Natural killer cell (primary cell): Measurements from ENCODE around the gene TFAP2C. TPM values are rescaled to one million over a fixed set of nuclear protein-coding genes. Genes with fewer than 3 reads are reported as not detected.

Experiments
- ATAC-seq, 3 donors: fragments of 150-1000 bp in 2 of 3; fragments of 200-7000 bp in 1 of 3; cut with Tn5 transposase; 1 replicate in 1 of 3; 2 replicates in 2 of 3; pipeline ENCODE4 v1.10.0; 2021; ENCODE audit warnings: mild to moderate bottlenecking in 2 of 3, moderate library complexity in 2 of 3
- DNase-seq, 2 donors: peaks; one replicate each; pipeline versions ENCODE4 v3.0.0 to v3.0.0-alpha.2; 2013 to 2021; ENCODE audit warnings: mixed read lengths in 1 of 2
- H3K27ac ChIP-seq: one replicate; pipeline ENCODE4 v1.5.1; 2013; ENCODE audit warnings: mild to moderate bottlenecking, low read length
- H3K27me3 ChIP-seq: one replicate; pipeline ENCODE4 v1.6.1; 2013; ENCODE audit warnings: low read length; ENCODE audit not compliant: control insufficient read depth, insufficient read depth
- H3K36me3 ChIP-seq: one replicate; pipeline ENCODE4 v1.6.1; 2013; ENCODE audit warnings: low read length; ENCODE audit not compliant: control insufficient read depth, insufficient read depth
- H3K4me1 ChIP-seq: one replicate; pipeline ENCODE4 v1.6.1; 2013; ENCODE audit warnings: low read length; ENCODE audit not compliant: control insufficient read depth, insufficient read depth
- H3K4me3 ChIP-seq: one replicate; pipeline ENCODE4 v1.5.1; 2013; ENCODE audit warnings: low read length
- H3K9me3 ChIP-seq: one replicate; pipeline ENCODE4 v1.6.1; 2013; ENCODE audit warnings: low read length; ENCODE audit not compliant: control insufficient read depth, insufficient read depth
- H3K27ac Mint-ChIP-seq, 2 donors: one replicate each; pipeline ENCODE4 v1.8.0; 2022; ENCODE audit warnings: mild to moderate bottlenecking in 2 of 2, mixed read lengths in 2 of 2, moderate library complexity in 1 of 2
- H3K27me3 Mint-ChIP-seq, 2 donors: one replicate each; pipeline ENCODE4 v1.8.0; 2022; ENCODE audit warnings: low read depth in 2 of 2, mixed read lengths in 2 of 2
- H3K36me3 Mint-ChIP-seq: one replicate; pipeline ENCODE4 v1.8.0; 2022; ENCODE audit warnings: mixed read lengths
- H3K4me1 Mint-ChIP-seq, 2 donors: one replicate each; pipeline ENCODE4 v1.8.0; 2022; ENCODE audit warnings: mixed read lengths in 2 of 2
- H3K4me3 Mint-ChIP-seq: one replicate; pipeline ENCODE4 v1.8.0; 2022; ENCODE audit warnings: mild to moderate bottlenecking, moderate library complexity, mixed read lengths
- H3K9me3 Mint-ChIP-seq, 2 donors: one replicate each; pipeline ENCODE4 v1.8.0; 2022; ENCODE audit warnings: mixed read lengths in 2 of 2
- WGBS: methylation state at CpG from one replicate; pipeline ENCODE4 v1.1.7; 2013; ENCODE audit warnings: missing lambda C conversion rate; ENCODE audit not compliant: insufficient coverage; 5-methylcytosine and 5-hydroxymethylcytosine counted together
- intact Hi-C: fragments of 100-400 bp; cut with micrococcal nuclease; formaldehyde crosslinking; loops from one replicate; pipeline ENCODE4 v1.14.2; 2022
- total RNA-seq, 4 donors: library from RNA; stranded (reverse); fragments of 120-200 nt in 1 of 4; gene quantifications; one replicate each; pipeline versions ENCODE4 v1.2.3 to v1.2.4, GENCODE V29; 2013 to 2022
- TF ChIP-seq, protein P1 (sequence below): fragments of 200-600 bp; IDR thresholded peaks from one replicate; pipeline ENCODE4 v1.8.0; 2022; ENCODE audit warnings: antibody characterized with exemption

TFAP2C gene
- total RNA-seq, 3 donors from 2014 or later (not counting 1 experiment from before 2014, with no cell fraction given), result not detected

DNA sequence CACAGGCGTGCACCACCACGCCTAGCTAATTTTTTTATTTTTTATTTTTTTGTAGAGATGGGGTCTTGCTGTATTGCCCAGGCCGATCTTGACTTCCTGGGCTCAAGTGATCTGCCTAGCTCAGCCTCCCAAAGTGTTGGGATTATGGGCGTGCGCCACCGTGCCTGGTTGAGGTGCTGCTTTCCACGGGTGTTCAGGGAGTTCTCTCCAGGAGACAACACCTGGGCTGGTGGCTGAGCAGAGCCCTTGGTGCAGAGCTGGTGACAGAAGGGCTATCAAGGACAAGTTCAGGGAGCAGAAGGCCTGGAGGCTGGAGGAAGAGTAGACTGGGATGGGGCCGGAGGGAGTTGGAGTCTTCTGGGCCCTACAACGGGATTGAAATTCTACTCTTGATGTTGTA lies 34.6 kb downstream of the TFAP2C start:
- DNase-seq, result no peak
- TF ChIP-seq, protein P1, sequence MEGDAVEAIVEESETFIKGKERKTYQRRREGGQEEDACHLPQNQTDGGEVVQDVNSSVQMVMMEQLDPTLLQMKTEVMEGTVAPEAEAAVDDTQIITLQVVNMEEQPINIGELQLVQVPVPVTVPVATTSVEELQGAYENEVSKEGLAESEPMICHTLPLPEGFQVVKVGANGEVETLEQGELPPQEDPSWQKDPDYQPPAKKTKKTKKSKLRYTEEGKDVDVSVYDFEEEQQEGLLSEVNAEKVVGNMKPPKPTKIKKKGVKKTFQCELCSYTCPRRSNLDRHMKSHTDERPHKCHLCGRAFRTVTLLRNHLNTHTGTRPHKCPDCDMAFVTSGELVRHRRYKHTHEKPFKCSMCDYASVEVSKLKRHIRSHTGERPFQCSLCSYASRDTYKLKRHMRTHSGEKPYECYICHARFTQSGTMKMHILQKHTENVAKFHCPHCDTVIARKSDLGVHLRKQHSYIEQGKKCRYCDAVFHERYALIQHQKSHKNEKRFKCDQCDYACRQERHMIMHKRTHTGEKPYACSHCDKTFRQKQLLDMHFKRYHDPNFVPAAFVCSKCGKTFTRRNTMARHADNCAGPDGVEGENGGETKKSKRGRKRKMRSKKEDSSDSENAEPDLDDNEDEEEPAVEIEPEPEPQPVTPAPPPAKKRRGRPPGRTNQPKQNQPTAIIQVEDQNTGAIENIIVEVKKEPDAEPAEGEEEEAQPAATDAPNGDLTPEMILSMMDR, result no peak
- Mint-ChIP-seq H3K27ac (no peak overlapping the region), H3K4me3 (no peak overlapping the region), H3K9me3 (no peaks in the 10 kb centered on the region), H3K4me1 (no peaks in the 10 kb centered on the region), H3K27me3 (peaks cover 0 to 3% of the 10 kb centered on the region in 2 donors), H3K36me3 (no peaks in the 10 kb centered on the region)
- ATAC-seq, result no peak
- no peaks in the 10 kb centered on the region for H3K4me1 ChIP-seq
- no peak overlapping the region for H3K27ac ChIP-seq
- no peaks in the 10 kb centered on the region for H3K9me3 ChIP-seq
- intact Hi-C loops, result no loop called here
- no peak overlapping the region for H3K4me3 ChIP-seq
- WGBS, result 91% methylated on average over 9 of the region's 9 CpGs
- H3K27me3 ChIP-seq, result no peaks in the 10 kb centered on the region
- no peaks in the 10 kb centered on the region for H3K36me3 ChIP-seq

- Mint-ChIP-seq H3K4me1 (no peaks in the 10 kb centered on the region), H3K9me3 (no peaks in the 10 kb centered on the region), H3K4me3 (no peak overlapping the region), H3K36me3 (no peaks in the 10 kb centered on the region), H3K27ac (no peak overlapping the region), H3K27me3 (peaks cover 0 to 3% of the 10 kb centered on the region in 2 donors)
- Histone ChIP-seq H3K27me3 (no peaks in the 10 kb centered on the region), H3K4me3 (no peak overlapping the region), H3K27ac (no peak overlapping the region), H3K4me1 (no peaks in the 10 kb centered on the region), H3K9me3 (no peaks in the 10 kb centered on the region), H3K36me3 (no peaks in the 10 kb centered on the region)
- ATAC-seq, result no peak
- WGBS, result 100% methylated on average over 1 of the region's 1 CpG
- TF ChIP-seq, protein P1, result no peak
- DNase-seq, result no peak
- intact Hi-C loops, result no loop called here
Observed at GRCh38 chr20:56664796-56665195, 35.7 kb downstream of the TFAP2C start.

GRCh38 chr20:56665806-56666205 lies 36.7 kb downstream of the TFAP2C start:
- no peaks in the 10 kb centered on the region for H3K27me3 ChIP-seq
- no peaks in the 10 kb centered on the region for H3K9me3 ChIP-seq
- Mint-ChIP-seq H3K36me3 (no peaks in the 10 kb centered on the region), H3K27me3 (peaks cover 0 to 3% of the 10 kb centered on the region in 2 donors), H3K4me1 (no peaks in the 10 kb centered on the region), H3K4me3 (no peak overlapping the region), H3K27ac (no peak overlapping the region), H3K9me3 (no peaks in the 10 kb centered on the region)
- no peaks in the 10 kb centered on the region for H3K36me3 ChIP-seq
- DNase-seq, result no peak
- 90% methylated on average over 12 of the region's 12 CpGs for WGBS
- no peaks in the 10 kb centered on the region for H3K4me1 ChIP-seq
- H3K4me3 ChIP-seq, result no peak overlapping the region
- ATAC-seq, result no peak
- TF ChIP-seq, protein P1, result no peak
- intact Hi-C loops, result no loop called here
- no peak overlapping the region for H3K27ac ChIP-seq

- Mint-ChIP-seq H3K9me3 (no peaks in the 10 kb centered on the region), H3K36me3 (no peaks in the 10 kb centered on the region), H3K4me1 (no peaks in the 10 kb centered on the region), H3K27ac (no peak overlapping the region), H3K4me3 (no peak overlapping the region), H3K27me3 (no peaks in the 10 kb centered on the region)
- Histone ChIP-seq H3K27me3 (no peaks in the 10 kb centered on the region), H3K36me3 (no peaks in the 10 kb centered on the region), H3K4me3 (no peak overlapping the region), H3K4me1 (no peaks in the 10 kb centered on the region), H3K9me3 (no peaks in the 10 kb centered on the region), H3K27ac (no peak overlapping the region)
- intact Hi-C loops, result no loop called here
- TF ChIP-seq, protein P1, result no peak
- WGBS, result 77% methylated on average over 5 of the region's 5 CpGs
- DNase-seq, result no peak
- no peak for ATAC-seq
Observed at GRCh38 chr20:56673450-56673849, 44.3 kb downstream of the TFAP2C start.
